GM21515 (cell line): ENCODE measurements around the gene MARK1.
A peak's percentile ranks its signal among the peaks of the same experiment; 100 is the strongest.

ENCODE experiments used
- ATAC-seq: cut with Tn5 transposase; IDR thresholded peaks from one replicate; pipeline ENCODE4 v1.9.1; 2021; ENCODE audit not compliant: unreplicated experiment

The MARK1 gene

DNA sequence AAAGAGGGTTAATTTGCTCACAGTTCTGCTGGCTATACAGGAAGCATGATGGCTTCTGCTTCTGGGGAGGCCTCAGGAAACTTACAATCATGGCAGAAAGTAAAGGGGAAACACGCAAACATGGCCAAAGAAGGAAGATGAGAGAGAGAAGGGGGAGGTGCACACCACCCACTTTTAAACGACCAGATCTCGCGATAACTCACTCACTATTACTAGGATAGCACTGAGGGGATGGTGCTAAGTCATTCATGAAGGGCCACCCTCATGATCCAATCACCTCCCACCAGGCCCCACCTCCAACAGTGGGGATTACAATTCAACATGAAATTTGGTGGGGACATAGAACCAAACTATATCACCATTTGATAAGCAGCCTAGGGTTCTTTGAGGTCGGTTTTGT, 159.9 kb downstream of the MARK1 start:
- ATAC-seq = no peak

DNA sequence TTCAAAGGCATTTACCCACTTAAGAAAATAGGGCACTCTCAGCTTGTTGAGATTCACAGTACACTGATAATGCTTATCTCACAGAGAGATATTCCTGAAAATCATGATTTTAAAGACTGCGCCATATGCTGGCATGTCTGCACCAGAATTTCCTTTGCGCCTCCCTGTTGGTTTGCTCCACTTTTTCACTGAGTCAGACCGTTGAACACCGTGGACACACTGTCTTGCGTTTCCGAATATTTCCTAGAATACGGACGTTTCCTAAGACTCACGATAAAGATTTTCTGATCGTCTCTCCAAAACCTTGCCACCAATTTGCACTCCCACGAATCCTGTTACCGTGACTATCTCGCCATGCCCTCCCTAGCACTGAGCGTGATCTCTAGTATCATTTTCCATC, 161.7 kb downstream of the MARK1 start:
- ATAC-seq = no peak

DNA sequence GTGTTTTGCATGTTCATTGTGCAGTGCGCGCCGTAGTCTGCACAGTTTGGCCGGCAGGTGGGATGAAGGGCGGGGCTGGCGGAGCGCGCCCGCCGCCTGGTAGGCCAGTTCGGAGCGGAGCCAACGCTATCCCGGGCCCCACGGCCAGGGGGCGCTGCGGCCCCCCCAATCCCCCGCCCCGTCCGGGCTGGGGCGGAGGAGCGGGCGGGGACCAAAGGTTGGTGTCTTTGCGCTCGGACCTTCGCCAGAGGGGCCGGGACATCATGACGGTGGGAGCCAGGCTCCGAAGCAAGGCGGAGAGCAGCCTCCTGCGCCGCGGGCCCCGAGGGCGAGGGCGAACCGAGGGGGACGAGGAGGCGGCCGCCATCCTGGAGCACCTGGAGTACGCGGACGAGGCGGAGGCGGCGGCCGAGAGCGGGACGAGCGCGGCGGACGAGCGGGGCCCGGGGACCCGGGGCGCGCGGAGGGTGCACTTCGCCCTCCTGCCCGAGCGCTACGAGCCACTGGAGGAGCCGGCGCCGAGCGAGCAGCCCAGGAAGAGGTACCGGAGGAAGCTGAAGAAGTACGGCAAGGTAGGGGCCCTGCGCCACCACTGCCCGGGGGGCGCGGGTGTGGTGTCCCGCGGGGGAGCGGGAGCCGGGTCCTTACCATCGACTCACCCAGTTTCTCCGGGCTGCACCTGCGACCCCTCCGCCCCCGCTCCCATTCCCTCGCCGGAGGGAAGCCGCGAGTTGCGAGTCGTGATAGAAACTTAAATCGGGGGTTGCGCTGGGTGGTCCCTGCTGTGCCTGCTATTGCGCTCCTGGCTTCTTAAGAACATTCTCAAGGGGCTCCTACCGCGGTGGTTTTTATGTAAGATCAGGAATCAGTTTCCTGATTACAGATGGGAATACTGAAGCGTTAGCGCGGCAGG, 162.5 kb downstream of the MARK1 start, which contains the start of gene C1orf115:
Gene C1orf115, plus strand, starts transcription at position 224 of the 913 bp plus-strand sequence. Its CDS starts 40 bp downstream, at position 264.
- ATAC-seq = peak; percentile 98

DNA sequence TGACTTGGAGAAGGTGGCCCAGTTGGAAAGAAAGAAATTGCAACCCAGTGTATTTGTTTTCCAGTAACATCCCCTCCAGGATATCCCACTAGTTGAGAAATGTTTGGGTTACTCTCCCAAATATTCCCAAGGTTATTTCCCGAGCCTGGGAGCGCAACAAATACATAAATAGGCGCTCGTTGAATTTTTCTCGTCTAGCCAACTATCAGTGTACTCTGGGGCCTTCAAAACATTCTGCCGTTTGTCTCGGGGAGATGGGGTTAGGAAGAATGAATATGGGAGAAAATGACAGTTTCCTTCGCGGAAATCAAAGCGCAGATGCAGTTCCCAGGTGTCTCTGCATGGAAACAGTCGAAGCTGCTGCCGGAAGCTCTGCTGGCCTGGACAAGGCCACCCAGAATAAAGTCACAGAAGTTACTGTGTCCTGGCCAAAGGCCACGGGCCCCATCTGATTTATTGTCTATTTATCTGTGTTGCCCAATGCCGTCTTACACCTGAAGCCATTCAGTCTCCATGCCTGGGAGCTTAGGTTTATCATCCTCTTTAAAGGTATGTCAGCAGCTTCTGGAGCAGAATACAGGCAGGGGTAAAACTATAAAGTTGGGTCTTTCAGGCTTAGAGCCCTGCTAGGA, 163.2 kb downstream of the MARK1 start:
- no peak for ATAC-seq

DNA sequence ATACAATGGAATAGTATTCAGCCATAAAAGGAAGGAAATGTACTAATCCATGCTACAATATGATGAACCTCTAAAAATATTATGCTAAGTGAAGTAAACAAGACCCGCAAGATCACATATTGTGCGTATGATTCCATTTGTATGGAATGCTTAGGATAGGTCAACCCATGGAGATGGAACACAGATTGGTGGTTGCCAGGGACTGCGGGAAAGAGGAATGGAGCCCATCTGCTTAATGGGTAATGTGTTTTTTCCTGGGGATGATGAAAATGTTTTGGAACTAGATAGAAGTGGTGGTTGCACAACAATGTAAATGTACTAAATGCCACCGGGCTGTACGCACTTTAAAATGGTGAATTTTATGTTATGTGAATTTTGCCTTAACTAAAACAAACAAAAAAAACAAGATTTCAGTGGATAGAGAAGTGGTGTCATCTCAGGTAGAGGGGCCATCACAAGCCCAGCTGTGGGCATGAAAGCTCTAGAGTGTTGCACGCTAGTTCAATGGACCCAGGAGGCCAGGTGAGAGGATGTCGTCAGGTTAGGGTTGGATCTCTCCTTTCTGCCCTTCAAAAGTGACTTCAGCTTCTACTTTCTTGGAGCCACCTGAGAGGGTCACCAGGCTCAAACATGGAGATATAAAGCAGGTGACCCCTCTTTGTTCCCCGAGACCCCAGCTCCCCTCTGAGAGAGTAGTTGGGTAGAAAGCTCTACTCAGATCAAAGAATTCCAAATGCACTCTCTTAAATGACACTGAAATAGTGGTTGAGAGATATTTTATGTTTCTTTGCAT, 164.7 kb downstream of the MARK1 start:
- ATAC-seq = no peak

DNA sequence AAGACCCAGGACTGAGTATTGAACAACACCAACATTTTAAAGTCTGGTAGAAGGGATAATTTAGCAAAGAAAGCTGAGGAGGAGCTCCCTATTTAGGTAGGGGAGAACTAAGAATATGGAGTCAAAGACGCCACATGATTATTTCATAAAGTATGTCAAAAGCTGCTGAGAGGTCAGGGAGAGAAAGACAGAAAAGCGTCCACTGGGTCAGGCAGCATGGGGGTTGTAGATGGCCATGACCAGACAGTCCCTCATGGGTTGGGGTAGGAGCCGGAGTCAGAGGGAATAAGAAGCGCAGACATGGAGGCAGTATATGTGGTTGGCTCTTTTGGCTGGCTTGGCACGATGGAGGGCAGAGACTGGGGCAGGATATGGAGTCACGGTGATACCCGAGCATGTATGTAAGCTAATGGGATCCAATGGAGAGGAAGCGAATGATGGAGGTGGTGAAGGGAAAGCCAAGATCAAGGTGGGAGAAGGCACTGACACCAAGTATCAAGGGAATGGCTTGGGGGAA, 167.0 kb downstream of the MARK1 start:
- ATAC-seq = no peak

DNA sequence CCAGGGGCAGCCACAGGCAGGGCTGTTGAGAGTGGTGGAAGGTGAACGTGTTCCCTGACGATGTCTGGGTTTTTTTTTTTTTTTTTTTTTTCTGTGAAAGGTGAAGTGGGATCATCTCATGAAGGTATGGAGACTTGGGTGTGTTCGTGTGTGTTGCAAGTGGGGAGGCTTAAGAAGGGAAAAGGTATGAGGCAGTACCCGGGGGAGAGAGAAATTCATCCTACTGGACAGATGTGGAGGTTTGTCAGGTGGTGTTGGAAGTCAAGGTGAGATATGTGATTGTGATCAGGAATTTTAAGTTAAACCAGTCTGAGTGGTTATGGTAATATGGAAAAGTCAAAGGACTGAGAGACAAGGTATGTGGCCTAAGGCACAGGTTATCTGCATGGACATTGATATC, 167.5 kb downstream of the MARK1 start:
- ATAC-seq = no peak

DNA sequence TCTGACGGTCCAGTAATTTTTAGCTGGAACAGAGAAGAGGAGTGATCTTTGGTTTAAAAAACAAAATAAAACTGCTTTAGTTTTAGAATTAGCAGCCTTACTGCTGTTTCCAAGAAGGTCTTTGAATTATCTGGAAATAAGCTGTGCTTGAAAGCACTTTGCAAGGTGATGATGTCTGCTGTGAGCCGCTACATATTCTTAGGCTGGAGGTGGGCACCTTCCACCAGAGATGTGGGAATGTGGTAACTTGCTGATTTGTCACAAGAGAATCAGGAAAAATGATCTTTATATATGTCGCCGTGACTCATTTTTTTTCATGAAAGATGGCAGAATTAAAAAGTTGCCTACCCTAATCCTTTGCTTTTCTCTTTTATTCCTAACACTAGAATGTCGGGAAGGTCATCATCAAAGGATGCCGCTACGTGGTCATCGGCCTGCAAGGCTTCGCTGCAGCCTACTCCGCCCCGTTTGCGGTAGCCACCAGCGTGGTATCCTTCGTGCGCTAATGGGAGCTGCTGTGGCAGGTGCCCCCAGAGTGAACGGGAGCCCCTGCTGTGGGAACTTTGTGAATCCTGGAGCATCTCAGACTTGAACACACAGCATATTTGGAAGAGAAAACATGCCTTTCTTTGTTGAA, 168.4 kb downstream of the MARK1 start:
- no peak for ATAC-seq

DNA sequence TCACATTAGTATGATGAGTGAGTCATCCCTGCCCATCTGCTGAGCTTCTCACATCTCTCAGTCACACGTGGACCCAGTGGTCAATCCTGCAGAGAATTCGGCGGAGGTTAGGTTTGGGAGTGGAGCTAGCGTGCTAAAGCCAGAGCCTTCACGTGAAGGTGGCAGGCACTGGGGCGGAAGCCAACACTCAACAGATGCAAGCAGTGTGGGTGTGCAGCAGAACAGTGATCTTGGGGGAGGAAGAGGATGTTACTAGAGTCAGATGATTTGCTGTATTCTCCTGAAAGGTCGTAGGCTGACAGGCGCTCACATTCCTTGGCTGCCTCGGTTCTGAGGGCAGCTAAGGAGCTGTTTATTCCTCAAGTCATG, 168.9 kb downstream of the MARK1 start:
- no peak for ATAC-seq

DNA sequence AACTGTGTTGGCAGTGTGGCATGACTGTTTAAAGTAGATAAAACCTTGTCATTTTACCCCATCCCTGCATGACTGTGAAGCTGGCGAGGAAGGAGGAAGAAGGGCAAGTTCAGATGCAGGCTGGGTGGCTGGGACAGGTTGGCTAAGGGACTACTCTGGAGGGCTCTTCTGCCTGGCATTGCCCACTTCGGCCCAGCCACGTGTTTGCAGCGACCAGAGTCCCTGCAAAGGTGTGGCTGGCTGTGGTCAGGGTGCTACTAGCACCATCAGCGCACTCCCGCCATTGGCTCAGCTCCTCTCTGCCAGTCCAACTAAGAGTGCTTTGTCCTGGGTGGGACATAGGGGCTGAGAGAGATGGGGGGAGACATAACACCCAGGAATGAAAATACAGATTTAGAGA, 169.4 kb downstream of the MARK1 start:
- no peak for ATAC-seq

DNA sequence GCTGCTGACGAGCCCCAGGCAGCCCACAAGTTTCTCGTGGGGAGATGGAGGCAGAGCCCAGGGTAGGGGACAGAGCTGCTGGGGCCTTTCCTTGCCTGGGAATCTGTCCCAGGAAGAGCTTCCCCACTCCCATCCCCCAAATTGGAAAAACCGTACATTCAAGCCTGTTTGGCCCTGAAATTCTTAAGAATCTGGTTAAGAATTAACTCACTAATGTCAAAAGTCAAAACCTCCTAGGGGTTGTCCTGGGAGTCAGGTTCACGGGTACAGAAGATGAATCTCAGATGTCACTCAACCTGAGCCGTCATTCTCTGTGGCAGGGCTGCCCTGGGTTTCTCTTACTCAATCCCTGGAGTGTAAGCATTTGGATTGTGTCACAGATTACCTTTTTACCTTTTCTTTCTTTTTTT, 170.7 kb downstream of the MARK1 start:
- no peak for ATAC-seq

DNA sequence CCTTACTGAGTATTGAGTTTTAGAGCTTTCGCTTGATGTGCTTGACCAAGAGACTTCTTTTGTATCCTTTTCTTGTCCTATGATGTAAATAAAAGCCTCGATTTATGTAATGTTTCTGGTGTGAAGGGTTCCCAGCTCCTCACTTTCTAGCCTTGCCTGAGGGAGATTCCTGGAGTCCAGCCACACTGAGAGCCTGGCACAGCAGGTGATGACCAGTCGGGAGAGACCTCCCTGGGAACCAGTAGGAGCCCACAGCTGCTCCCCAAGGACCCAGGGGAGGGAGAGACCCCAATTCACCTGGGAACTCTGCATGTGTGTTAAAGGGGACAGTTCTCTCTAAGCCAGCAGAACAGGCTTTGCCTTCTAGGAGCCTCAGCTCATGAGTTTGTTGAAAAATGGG, 171.1 kb downstream of the MARK1 start:
- ATAC-seq = no peak

DNA sequence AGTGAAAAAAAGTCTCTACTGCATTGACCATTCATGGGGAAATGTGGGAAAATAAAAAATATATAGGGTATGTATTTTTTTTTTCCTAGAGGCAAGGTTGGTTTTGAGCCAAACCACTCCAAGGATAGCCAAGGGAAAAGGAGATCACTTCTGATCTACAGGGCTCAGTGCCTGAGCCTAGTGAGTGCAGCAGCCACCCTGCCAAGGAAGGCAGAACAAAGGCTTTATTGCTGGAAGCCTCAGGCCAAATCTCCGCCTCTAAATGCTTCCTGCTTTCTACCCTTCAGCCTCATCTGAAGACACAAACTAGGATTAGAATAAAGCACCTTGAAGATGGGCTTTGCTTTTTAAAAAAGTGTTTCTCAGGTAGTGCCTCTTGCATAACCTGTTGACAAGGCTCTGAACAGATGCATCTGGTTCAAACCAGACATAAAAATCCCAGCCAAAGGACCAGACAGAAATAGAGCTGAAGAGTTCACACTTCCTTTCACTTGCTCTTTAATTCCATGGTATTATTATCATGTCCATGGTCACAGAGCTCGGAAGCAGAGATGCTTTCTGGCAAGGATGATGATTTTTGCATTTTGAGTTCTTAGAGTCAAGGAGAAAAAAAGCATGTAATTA, 172.7 kb downstream of the MARK1 start:
- no peak for ATAC-seq

DNA sequence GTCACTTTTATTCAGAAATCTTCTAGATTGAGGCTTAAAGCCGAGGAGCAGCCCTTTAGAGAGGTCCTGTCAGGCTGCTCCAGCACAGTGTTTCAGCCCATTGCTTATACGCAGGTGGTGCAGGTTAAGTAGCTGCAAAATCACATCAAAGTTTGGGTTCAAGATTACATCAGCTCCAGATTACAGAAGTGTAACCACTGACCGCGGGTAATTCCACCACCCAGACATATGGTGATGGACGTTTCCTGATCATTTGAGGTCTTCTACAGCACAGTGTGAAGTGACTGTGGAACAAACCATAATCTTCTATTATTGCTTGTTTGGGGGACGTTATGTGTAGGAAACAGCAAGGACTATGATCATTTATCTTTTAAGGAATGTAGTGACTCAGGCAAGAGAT, 174.0 kb downstream of the MARK1 start:
- peak; percentile 57 for ATAC-seq

DNA sequence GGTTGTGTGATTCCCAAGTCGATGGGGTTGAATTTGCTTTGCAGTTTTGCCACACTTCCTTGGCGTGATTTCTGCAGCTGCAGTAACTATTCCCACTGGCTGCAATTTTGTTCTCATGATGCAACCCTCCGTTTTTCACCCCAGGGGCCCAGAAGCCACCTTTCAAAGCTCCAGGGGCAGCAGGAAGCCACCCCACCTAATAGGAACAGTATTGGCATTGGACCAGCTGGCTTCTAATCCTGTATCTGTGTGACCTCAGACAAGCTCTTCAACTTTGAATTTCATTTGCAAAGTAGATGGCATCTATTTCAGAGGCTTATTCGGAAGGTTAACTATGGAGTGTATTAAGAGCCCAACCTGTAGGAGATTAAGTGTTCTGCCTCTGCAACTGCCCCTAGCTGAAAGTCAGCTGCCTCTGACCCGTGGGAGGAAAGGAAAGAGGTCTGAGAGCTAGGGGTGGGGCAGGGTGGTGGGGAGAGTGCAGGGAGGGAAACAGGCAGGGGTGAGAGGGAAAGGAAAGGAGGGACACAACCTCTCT, 174.9 kb downstream of the MARK1 start:
- no peak for ATAC-seq

DNA sequence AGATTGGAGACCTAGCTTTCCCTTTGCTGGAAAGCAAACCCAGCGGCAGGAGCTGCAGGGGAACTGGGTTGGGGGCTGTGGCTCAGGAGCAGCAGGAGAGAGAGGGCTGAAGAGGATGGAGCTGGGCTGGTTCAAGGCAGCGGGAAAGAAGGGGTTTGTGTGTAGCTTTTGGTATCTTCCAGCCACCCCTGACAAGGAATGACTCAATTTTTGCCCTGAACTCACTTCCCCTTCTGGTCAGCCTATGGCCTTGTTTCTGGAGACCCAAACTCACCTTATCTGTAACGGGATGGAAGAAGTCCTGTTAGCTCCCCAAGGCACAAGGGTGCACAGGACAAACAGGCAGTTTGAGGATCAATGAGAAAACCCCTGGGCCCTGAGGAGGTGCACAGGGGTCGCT, 175.4 kb downstream of the MARK1 start:
- ATAC-seq = no peak

DNA sequence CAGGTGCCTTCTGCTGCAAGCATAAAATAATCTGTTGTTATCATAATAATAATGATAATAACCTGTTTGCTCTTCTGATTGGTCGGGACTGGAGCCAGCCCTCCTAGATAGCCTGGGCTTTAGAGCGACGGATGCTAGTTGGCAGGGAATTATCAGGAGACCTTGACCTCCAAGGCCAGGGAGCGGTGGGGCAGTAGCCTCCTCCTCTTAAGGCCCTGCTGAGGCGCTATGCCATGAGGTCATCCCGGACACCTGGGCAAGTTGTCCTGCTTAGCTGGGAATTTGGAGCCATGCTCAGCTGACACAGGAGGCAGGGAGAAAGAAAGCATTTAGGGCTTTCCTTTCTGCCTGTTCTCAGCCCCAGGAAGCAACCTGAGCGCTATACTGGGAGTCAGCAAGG, 177.8 kb downstream of the MARK1 start:
- no peak for ATAC-seq

DNA sequence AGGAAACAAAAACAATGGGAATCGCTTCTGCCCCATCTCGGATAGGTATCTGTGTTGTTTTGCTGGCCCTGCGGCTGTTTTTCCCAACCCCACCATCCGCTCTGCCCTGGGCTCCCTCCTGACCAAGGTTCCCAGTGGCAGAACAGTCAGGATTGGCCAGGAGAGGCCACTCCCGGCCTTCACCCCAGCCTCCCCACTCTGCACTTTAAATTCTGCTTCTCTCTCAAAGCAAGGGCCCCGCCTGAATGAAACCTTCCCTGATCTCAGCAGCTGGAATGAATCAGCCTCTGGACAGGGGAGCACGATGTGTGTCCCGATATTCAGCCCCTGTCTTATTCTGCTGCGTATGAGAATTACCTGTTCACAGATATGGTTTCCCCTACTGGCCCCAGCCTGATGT, 178.5 kb downstream of the MARK1 start:
- ATAC-seq = no peak

DNA sequence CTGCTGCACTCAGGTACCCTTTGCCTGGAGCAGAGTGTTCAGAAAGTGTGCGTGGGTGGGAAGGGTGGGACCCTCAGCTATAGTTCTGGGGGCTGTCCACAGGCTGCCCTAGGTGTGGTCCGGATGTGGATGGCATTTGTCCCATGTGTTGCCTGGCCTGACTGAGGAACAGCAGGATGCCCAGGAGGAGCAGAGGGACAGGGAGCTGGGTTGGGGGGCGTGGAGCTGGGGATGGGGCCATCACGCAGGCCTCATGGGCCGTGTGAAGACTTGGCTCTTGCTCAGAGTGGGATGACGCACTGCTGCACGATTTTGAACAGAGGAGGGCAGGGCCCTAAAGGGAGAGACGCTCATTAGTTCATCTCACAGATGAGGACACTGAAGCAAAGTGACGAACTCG, 179.2 kb downstream of the MARK1 start:
- no peak for ATAC-seq

DNA sequence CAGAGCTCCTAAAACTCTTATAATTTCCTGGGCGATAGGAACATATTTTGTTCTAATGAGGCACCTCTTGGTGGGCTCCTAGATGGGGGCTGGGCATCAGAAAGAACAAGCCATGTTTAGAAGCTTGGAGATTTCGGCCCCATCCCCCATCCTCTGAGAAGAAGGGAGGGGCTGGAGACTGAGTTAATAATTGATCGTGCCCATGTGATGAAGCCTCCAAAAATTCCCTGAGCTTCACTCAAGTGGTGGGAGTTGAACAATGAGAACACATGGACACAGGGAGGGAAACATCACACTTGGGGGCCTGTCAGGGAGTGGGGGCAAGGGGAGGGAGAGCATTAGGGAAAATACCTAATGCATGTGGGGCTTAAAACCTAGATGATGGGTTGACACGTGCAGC, 180.3 kb downstream of the MARK1 start:
- ATAC-seq = no peak
